A549 (cell line): ENCODE measurements around the gene IREB2. TPM values are rescaled to one million over a fixed set of nuclear protein-coding genes. Genes with fewer than 3 reads are reported as not detected.

Source experiments
- ATAC-seq, 2 experiments: fragments of 200-7000 bp in 1 of 2; fragments of >200 bp in 1 of 2; cut with Nextera tagmentation in 1 of 2; cut with Tn5 transposase in 1 of 2; 3 replicates each; pipeline versions ENCODE4 v1.8.0 to v1.9.1; 2018 to 2020; ENCODE audit warnings: mild to moderate bottlenecking in 1 of 2, moderate library complexity in 1 of 2
- CTCF ChIA-PET: fragments of 300-600 bp; sonication (Branson Sonifier 250); formaldehyde crosslinking; extraction: SDS; loops from one replicate; lab custom pipeline; 2021; ENCODE audit warnings: antibody characterized with exemption, inconsistent platforms; lab: Yijun Ruan, JAX
- POLR2A ChIA-PET: fragments of 350-600 bp; formaldehyde crosslinking; extraction: SDS; loops from one replicate; lab custom pipeline; 2021; ENCODE audit warnings: antibody characterized with exemption, inconsistent platforms; lab: Yijun Ruan, JAX
- DNase-seq, 2 experiments: peaks; one replicate each; pipeline versions ENCODE4 v3.0.0 to v3.0.0-alpha.2; 2011 to 2016; ENCODE audit warnings: low read depth in 1 of 2, low spot score in 1 of 2
- FAIRE-seq: peaks from 2 replicates; lab custom pipeline; 2011; peaks lifted over from hg19 to GRCh38; lab: Jason Lieb, UNC
- H3K27ac ChIP-seq, 2 experiments: fragments of >200 bp; sonication (Bioruptor Twin); formaldehyde crosslinking; 3 replicates each; pipeline ENCODE4 v1.5.1; 2016 to 2017
- H3K4me1 ChIP-seq: fragments of >200 bp; sonication (Bioruptor Twin); formaldehyde crosslinking; 3 replicates; pipeline ENCODE4 v1.6.1; 2016
- H3K4me2 ChIP-seq: fragments of >200 bp; sonication (Bioruptor Twin); formaldehyde crosslinking; 3 replicates; pipeline ENCODE4 v1.6.1; 2016
- H3K4me3 ChIP-seq: fragments of >200 bp; sonication (Bioruptor Twin); formaldehyde crosslinking; 3 replicates; pipeline ENCODE4 v1.5.1; 2016
- H3K9me3 ChIP-seq: fragments of >200 bp; sonication (Bioruptor Twin); formaldehyde crosslinking; 3 replicates; pipeline ENCODE4 v1.6.1; 2016
- BHLHE40 ChIP-seq: IDR thresholded peaks from 2 replicates; pipeline ENCODE4 v1.6.1; 2012; ENCODE audit warnings: low read depth, low read length, inconsistent platforms
- CTCF ChIP-seq: fragments of >200 bp; sonication (Bioruptor Twin); formaldehyde crosslinking; IDR thresholded peaks from 3 replicates; pipeline ENCODE4 v1.5.1; 2016
- E2F6 ChIP-seq: IDR thresholded peaks from 2 replicates; pipeline ENCODE4 v1.6.1; 2012; ENCODE audit warnings: low read depth, borderline replicate concordance
- MAFK ChIP-seq: fragments of 450-650 bp; IDR thresholded peaks from 2 replicates; pipeline ENCODE4 v1.6.1; 2014; ENCODE audit not compliant: partially characterized antibody
- PBX3 ChIP-seq: IDR thresholded peaks from 2 replicates; pipeline ENCODE4 v1.6.1; 2012
- POLR2A ChIP-seq: IDR thresholded peaks from 2 replicates; pipeline ENCODE4 v1.6.1; 2012; ENCODE audit warnings: mild to moderate bottlenecking, low read length
- RAD21 ChIP-seq, 2 experiments: fragments of >200 bp in 1 of 2; sonication (Bioruptor Twin) in 1 of 2; formaldehyde crosslinking in 1 of 2; IDR thresholded peaks in 1 of 2; conservative IDR thresholded peaks in 1 of 2; 2 replicates in 1 of 2; 3 replicates in 1 of 2; pipeline ENCODE4 v1.6.1; 2012 to 2018; ENCODE audit warnings: inconsistent platforms in 1 of 2
- RCOR1 ChIP-seq: fragments of 150-350 bp; IDR thresholded peaks from 2 replicates; pipeline ENCODE4 v1.6.1; 2014; ENCODE audit warnings: antibody characterized with exemption, low read length, low read depth
- TP53 ChIP-seq: fragments of 250-450 bp; sonication (Bioruptor Pico); IDR thresholded peaks from 2 replicates; pipeline ENCODE4 v1.5.0; 2021; ENCODE audit warnings: mild to moderate bottlenecking, moderate library complexity
- ZFP36 ChIP-seq: fragments of 450-650 bp; IDR thresholded peaks from 2 replicates; pipeline ENCODE4 v1.6.1; 2014; ENCODE audit warnings: borderline replicate concordance; ENCODE audit not compliant: partially characterized antibody
- WGBS: methylation state at CpG from one replicate; pipeline ENCODE4 v1.1.6; 2017; ENCODE audit errors: missing lambda C conversion rate; 5-methylcytosine and 5-hydroxymethylcytosine counted together
- polyA plus RNA-seq, 4 experiments: library from polyadenylated mRNA; depleted of rRNA in 3 of 4; stranded (reverse); fragments of >200 nt; fragmentation: RNase III in 1 of 4; extraction: RNeasy Plus Mini Kit Qiagen cat#74134 plus additional on column Dnase treatment in 1 of 4; gene quantifications; 2 replicates in 3 of 4; 3 replicates in 1 of 4; pipeline ENCODE4 v1.2.3, GENCODE V29; 2011 to 2017

Gene IREB2
- polyA plus RNA-seq, 2 of the 4 experiments (the other 2 are of a cell fraction) = 37.3 to 78.1 TPM

- ATAC-seq (peak; percentile 58 to 86; a peak in 5 of 6 replicates), DNase-seq (peak; percentile 31 to 38), FAIRE-seq (no peak)
- no peaks in the 10 kb centered on the region for H3K4me1 ChIP-seq
- no peak overlapping the region for H3K27ac ChIP-seq
- H3K4me2 ChIP-seq = no peak overlapping the region
- H3K9me3 ChIP-seq = no peaks in the 10 kb centered on the region
- CTCF ChIA-PET = interaction anchor here (0.6 to 22.8 kb wide), 7 partner anchors 10 to 302 kb away, joined by 3 to 240 read pairs (median 8); no protein-coding TSS in a partner anchor
- POLR2A ChIA-PET = interaction anchor here (1.0 kb wide), 1 partner anchor 97 kb away, joined by 6 read pairs; the partner anchor contains the start of gene SKIC8
- H3K4me3 ChIP-seq = no peak overlapping the region
- TF ChIP-seq PBX3 (no peak), CTCF (peak; percentile 26; the same call in 2 of the 3 replicates), RAD21 (conservative IDR thresholded peaks at IDR 0.05 in 1 of 2, IDR thresholded peaks at IDR 0.05 in 1 of 2) (0 out of 5 replicates have a peak, but pooled peaks of 1 of the 2 experiments have one; percentile 11)
- WGBS = 45% methylated on average over 9 of the region's 9 CpGs
Observed at GRCh38 chr15:78396976-78397375, 41.0 kb upstream of the IREB2 start.

GRCh38 chr15:78397382-78397781, 40.6 kb upstream of the IREB2 start:
- no peak for ATAC-seq
- FAIRE-seq = no peak
- 88% methylated on average over 2 of the region's 2 CpGs for WGBS
- CTCF ChIA-PET = interaction anchor here (0.6 to 22.8 kb wide), 8 partner anchors 9 to 301 kb away, joined by 3 to 240 read pairs (median 10); no protein-coding TSS in a partner anchor
- Histone ChIP-seq H3K4me1 (no peaks in the 10 kb centered on the region), H3K9me3 (no peaks in the 10 kb centered on the region), H3K4me2 (no peak overlapping the region)
- TF ChIP-seq BHLHE40 (no peak), E2F6 (no peak), TP53 (CRISPR knock-in tag) (no peak)
- TF ChIP-seq, all 56 proteins: peak for 0
- Histone ChIP-seq H3K4me3 (no peak overlapping the region), H3K27ac (no peak overlapping the region)
- no peak for DNase-seq
- POLR2A ChIA-PET = interaction anchor here (1.0 kb wide), 1 partner anchor 98 kb away, joined by 6 read pairs; the partner anchor contains the start of gene SKIC8

GRCh38 chr15:78398076-78398825, 39.8 kb upstream of the IREB2 start:
- no peak overlapping the region for H3K4me3 ChIP-seq
- DNase-seq (no peak), FAIRE-seq (no peak), ATAC-seq (no peak)
- H3K4me1 ChIP-seq = no peaks in the 10 kb centered on the region
- TF ChIP-seq RCOR1 (no peak), BHLHE40 (no peak), ZFP36 (no peak)
- no peaks in the 10 kb centered on the region for H3K9me3 ChIP-seq
- H3K27ac ChIP-seq = no peak overlapping the region
- ChIA-PET CTCF (interaction anchor here (0.9 to 22.8 kb wide), 7 partner anchors 9 to 90 kb away, joined by 3 to 240 read pairs (median 7); no protein-coding TSS in a partner anchor), POLR2A (interaction anchor here (0.8 to 1.1 kb wide), 2 partner anchors 40 to 99 kb away, joined by 3 read pairs; partner anchors contain the start of genes IREB2 and SKIC8)
- WGBS = 79% methylated on average over 11 of the region's 11 CpGs
- H3K4me2 ChIP-seq = no peak overlapping the region

GRCh38 chr15:78399091-78399490, 38.9 kb upstream of the IREB2 start:
- POLR2A ChIA-PET = interaction anchor here (1.1 kb wide), 1 partner anchor 39 kb away, joined by 3 read pairs; the partner anchor contains the start of gene IREB2
- H3K4me3 ChIP-seq = no peak overlapping the region
- TF ChIP-seq MAFK (peak; percentile 8), POLR2A (no peak)
- TF ChIP-seq, all 56 proteins: peak for 1
- FAIRE-seq (no peak), ATAC-seq (no peak), DNase-seq (no peak)
- Histone ChIP-seq H3K4me1 (no peaks in the 10 kb centered on the region), H3K27ac (no peak overlapping the region), H3K9me3 (no peaks in the 10 kb centered on the region), H3K4me2 (no peak overlapping the region)
- CTCF ChIA-PET = interaction anchor here (0.9 to 22.8 kb wide), 8 partner anchors 8 to 91 kb away, joined by 3 to 240 read pairs (median 6); no protein-coding TSS in a partner anchor
- 78% methylated on average over 9 of the region's 9 CpGs for WGBS
